IMR-90 (cell line): ENCODE measurements around the gene RBBP7. TPM values are rescaled to one million over a fixed set of nuclear protein-coding genes. Genes with fewer than 3 reads are reported as not detected.

Experiments used
- ATAC-seq: fragments of 200-7000 bp; cut with Tn5 transposase; 2 replicates; pipeline ENCODE4 v1.9.1; 2020; ENCODE audit warnings: low read depth, mild to moderate bottlenecking, moderate library complexity
- BruUV-seq: library from RNA; stranded (reverse); fragments of 400-500 nt; replicated peaks from 2 replicates; lab custom pipeline; 2021; lab: Mats Ljungman, UMichigan
- CTCF ChIA-PET: fragments of 300-600 bp; formaldehyde crosslinking; extraction: SDS; loops from one replicate; lab custom pipeline; 2021; ENCODE audit warnings: antibody characterized with exemption; lab: Yijun Ruan, JAX
- POLR2A ChIA-PET: fragments of 300-600 bp; sonication (Branson Sonifier 250); formaldehyde crosslinking; loops from one replicate; lab custom pipeline; 2022; ENCODE audit warnings: antibody characterized with exemption; ENCODE audit not compliant: unreplicated experiment; lab: Charles Lee
- DNase-seq: peaks from one replicate; pipeline ENCODE4 v3.0.0; 2013
- H2AFZ ChIP-seq: replicated peaks from 2 replicates; pipeline ENCODE3; 2013; ENCODE audit warnings: low read length, mild to moderate bottlenecking; ENCODE audit not compliant: poor library complexity
- H2AK5ac ChIP-seq: 2 replicates; pipeline ENCODE4 v1.6.1; 2013; ENCODE audit warnings: low read depth, low read length, inconsistent platforms
- H2AK9ac ChIP-seq: replicated peaks from 2 replicates; pipeline ENCODE3; 2013; ENCODE audit warnings: mild to moderate bottlenecking, low read depth, low read length, moderate library complexity; ENCODE audit not compliant: poor library complexity
- H2BK120ac ChIP-seq: 2 replicates; pipeline ENCODE4 v1.6.1; 2013; ENCODE audit warnings: low read depth, low read length, inconsistent platforms
- H2BK15ac ChIP-seq: 3 replicates; pipeline ENCODE4 v1.6.1; 2013; ENCODE audit warnings: low read depth, low read length, inconsistent platforms
- H2BK20ac ChIP-seq: 2 replicates; pipeline ENCODE4 v1.6.1; 2013; ENCODE audit warnings: low read depth, mild to moderate bottlenecking, inconsistent platforms, low read length, moderate library complexity
- H2BK5ac ChIP-seq: 2 replicates; pipeline ENCODE4 v1.6.1; 2013; ENCODE audit warnings: mild to moderate bottlenecking, low read depth, low read length, inconsistent platforms; ENCODE audit not compliant: poor library complexity, severe bottlenecking
- H3K14ac ChIP-seq: replicated peaks from 2 replicates; pipeline ENCODE4 v1.6.1; 2013; ENCODE audit warnings: low read depth, low read length, inconsistent platforms
- H3K18ac ChIP-seq: 2 replicates; pipeline ENCODE4 v1.6.1; 2013; ENCODE audit warnings: low read depth, low read length, control low read depth
- H3K23ac ChIP-seq: 2 replicates; pipeline ENCODE4 v1.6.1; 2013; ENCODE audit warnings: low read depth, low read length, inconsistent platforms
- H3K27ac ChIP-seq: 2 replicates; pipeline ENCODE4 v1.5.1; 2013; ENCODE audit warnings: mild to moderate bottlenecking, control low read depth, low read length; ENCODE audit not compliant: insufficient read depth
- H3K27me3 ChIP-seq: 2 replicates; pipeline ENCODE4 v1.6.1; 2013; ENCODE audit warnings: low read length; ENCODE audit not compliant: control insufficient read depth, insufficient read depth
- H3K36me3 ChIP-seq: 2 replicates; pipeline ENCODE4 v1.6.1; 2013; ENCODE audit warnings: low read length, mixed read lengths; ENCODE audit not compliant: control insufficient read depth, insufficient read depth
- H3K4ac ChIP-seq: 2 replicates; pipeline ENCODE4 v1.6.1; 2013; ENCODE audit warnings: low read depth, low read length, inconsistent platforms
- H3K4me1 ChIP-seq: 2 replicates; pipeline ENCODE4 v1.6.1; 2013; ENCODE audit warnings: low read length, mixed read lengths; ENCODE audit not compliant: control insufficient read depth, insufficient read depth
- H3K4me2 ChIP-seq: 2 replicates; pipeline ENCODE4 v1.6.1; 2013; ENCODE audit warnings: low read depth, mild to moderate bottlenecking, control low read depth, low read length, moderate library complexity
- H3K4me3 ChIP-seq: 2 replicates; pipeline ENCODE4 v1.5.1; 2013; ENCODE audit warnings: low read depth, mild to moderate bottlenecking, control low read depth, low read length, moderate library complexity; ENCODE audit not compliant: insufficient read depth
- H3K56ac ChIP-seq: 2 replicates; pipeline ENCODE4 v1.6.1; 2013; ENCODE audit warnings: low read length, inconsistent platforms; ENCODE audit not compliant: insufficient read depth; ENCODE audit errors: extremely low read depth
- H3K79me1 ChIP-seq, 2 experiments: 2 replicates each; pipeline ENCODE4 v1.6.1; 2013; ENCODE audit warnings: low read length in 2 of 2, inconsistent platforms in 1 of 2, low read depth in 1 of 2
- H3K9ac ChIP-seq: 2 replicates; pipeline ENCODE4 v1.6.1; 2013; ENCODE audit warnings: low read depth, low read length, control low read depth
- H3K9me1 ChIP-seq: 2 replicates; pipeline ENCODE4 v1.6.1; 2013; ENCODE audit warnings: low read length, inconsistent platforms; ENCODE audit not compliant: insufficient read depth
- H3K9me3 ChIP-seq: 2 replicates; pipeline ENCODE4 v1.6.1; 2013; ENCODE audit warnings: low read length; ENCODE audit not compliant: control insufficient read depth, insufficient read depth
- H4K20me1 ChIP-seq: 2 replicates; pipeline ENCODE4 v1.6.1; 2013; ENCODE audit warnings: low read length, inconsistent platforms; ENCODE audit not compliant: insufficient read depth
- H4K5ac ChIP-seq: 2 replicates; pipeline ENCODE4 v1.6.1; 2013; ENCODE audit warnings: mild to moderate bottlenecking, low read depth, low read length, control low read depth
- H4K8ac ChIP-seq, 2 experiments: 2 replicates each; pipeline ENCODE4 v1.6.1; 2013; ENCODE audit warnings: low read depth in 2 of 2, low read length in 2 of 2, control low read depth in 1 of 2, inconsistent platforms in 1 of 2
- H4K91ac ChIP-seq: 2 replicates; pipeline ENCODE4 v1.6.1; 2013; ENCODE audit warnings: low read depth, low read length, inconsistent platforms; ENCODE audit not compliant: insufficient read depth
- BHLHE40 ChIP-seq: fragments of 150-350 bp; IDR thresholded peaks from 2 replicates; pipeline ENCODE4 v1.6.1; 2016; ENCODE audit warnings: mild to moderate bottlenecking, low read depth, low read length
- MXI1 ChIP-seq: IDR thresholded peaks from 2 replicates; pipeline ENCODE4 v1.6.1; 2012; ENCODE audit warnings: low read depth, mild to moderate bottlenecking, low read length, moderate library complexity, borderline replicate concordance
- NFE2L2 ChIP-seq: fragments of 150-350 bp; IDR thresholded peaks from 2 replicates; pipeline ENCODE4 v1.6.1; 2016; ENCODE audit warnings: low read depth, mild to moderate bottlenecking, low read length
- POLR2A ChIP-seq: IDR thresholded peaks from 2 replicates; pipeline ENCODE4 v1.6.1; 2012; ENCODE audit warnings: mild to moderate bottlenecking, low read depth, low read length
- RFX5 ChIP-seq: IDR thresholded peaks from 2 replicates; pipeline ENCODE4 v1.8.0; 2012; ENCODE audit warnings: low read depth, mild to moderate bottlenecking, low read length, moderate library complexity
- SMC3 ChIP-seq: fragments of 150-350 bp; IDR thresholded peaks from 2 replicates; pipeline ENCODE4 v1.6.1; 2016; ENCODE audit warnings: low read depth, mild to moderate bottlenecking, antibody characterized with exemption, low read length, moderate library complexity
- WGBS, 2 experiments: methylation state at CpG; one replicate each; pipeline versions ENCODE4 v1.1.5 to v1.1.7; 2013; ENCODE audit warnings: missing lambda C conversion rate in 2 of 2; ENCODE audit not compliant: insufficient read length in 1 of 2; ENCODE audit errors: extremely low coverage in 2 of 2; 5-methylcytosine and 5-hydroxymethylcytosine counted together
- dilution Hi-C: fragments of 300-500 bp; cut with HindIII; formaldehyde crosslinking; loops from one replicate; pipeline ENCODE4 v1.14.3; 2018; ENCODE audit warnings: low sequenced_read_pairs; ENCODE audit not compliant: unreplicated experiment
- in situ Hi-C: fragments of 300-500 bp; cut with MboI; formaldehyde crosslinking; loops from 3 replicates; pipeline ENCODE4 v1.14.3; 2019; ENCODE audit warnings: low sequenced_read_pairs, inconsistent platforms, mixed read lengths
- intact Hi-C: fragments of 100-400 bp; cut with micrococcal nuclease; formaldehyde crosslinking; loops from 2 replicates; pipeline ENCODE4 v1.10.0; 2022
- polyA plus RNA-seq, 3 experiments: library from polyadenylated mRNA; depleted of rRNA; stranded (reverse); fragments of >200 nt; gene quantifications; 2 replicates each; pipeline ENCODE4 v1.2.3, GENCODE V29; 2012; ENCODE audit warnings: low replicate concordance in 1 of 3
- total RNA-seq: library from RNA; depleted of rRNA; stranded (reverse); fragments of >200 nt; gene quantifications from 2 replicates; pipeline ENCODE4 v1.2.3, GENCODE V29; 2012

Gene RBBP7
- total and polyA plus RNA-seq, 2 of the 4 experiments (the other 2 are of a cell fraction), result 147 to 149 TPM

DNA sequence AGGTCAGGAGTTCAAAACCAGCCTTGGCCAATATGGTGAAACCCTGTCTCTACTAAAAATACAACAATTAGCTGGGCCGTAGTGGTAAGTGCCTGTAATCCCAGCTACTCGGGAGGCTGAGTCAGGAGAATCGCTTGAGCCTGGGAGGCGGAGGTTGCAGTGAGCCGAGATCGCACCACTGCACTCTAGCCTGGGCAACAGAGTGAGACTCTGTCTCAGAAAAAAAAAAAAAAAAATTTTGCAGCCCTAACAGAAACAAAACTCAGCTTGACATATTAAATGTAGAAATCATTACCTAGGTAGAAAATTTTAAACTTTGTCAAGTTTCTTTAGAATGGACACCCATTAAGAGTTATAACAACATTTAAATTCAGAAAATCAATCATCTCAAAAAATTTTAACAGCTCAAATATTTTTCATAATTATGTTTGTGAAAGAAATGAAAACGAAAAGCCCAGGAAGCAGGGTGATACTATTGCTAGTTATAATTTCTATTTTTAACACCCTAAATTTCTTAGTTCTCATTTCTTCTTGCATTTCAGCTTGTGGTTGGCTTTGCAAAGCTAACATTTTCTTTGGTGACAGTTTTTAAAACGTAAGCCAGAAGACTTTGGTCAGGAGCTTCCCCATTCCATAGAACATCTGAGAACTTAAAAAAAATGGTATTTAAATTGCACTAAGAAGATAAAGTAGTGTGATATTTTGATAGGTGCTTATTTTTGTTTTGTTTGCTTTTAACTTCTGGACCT, 33.3 kb upstream of the RBBP7 start:
- WGBS, 2 experiments, result no CpG with 5 or more reads among the region's 8 CpGs
- Histone ChIP-seq H3K14ac (no peak overlapping the region), H2AFZ (no peak overlapping the region), H3K9me1 (no peaks in the 10 kb centered on the region), H3K36me3 (no peaks in the 10 kb centered on the region), H2AK9ac (no peak overlapping the region), H3K27ac (no peak overlapping the region), H4K91ac (no peak overlapping the region), H3K4ac (no peak overlapping the region), H3K4me1 (no peaks in the 10 kb centered on the region), H3K56ac (no peak overlapping the region), H3K9me3 (no peaks in the 10 kb centered on the region), H3K27me3 (peaks cover 11% of the 10 kb centered on the region), H2BK120ac (no peak overlapping the region), H3K18ac (no peak overlapping the region), H2BK5ac (no peak overlapping the region), H2AK5ac (no peak overlapping the region), H3K23ac (no peak overlapping the region), H2BK20ac (no peak overlapping the region), H3K9ac (no peak overlapping the region), H3K4me3 (no peak overlapping the region), H2BK15ac (no peak overlapping the region), H4K5ac (no peak overlapping the region), H4K8ac (no peak overlapping the region), H3K79me1 (no peaks in the 10 kb centered on the region), H3K4me2 (no peak overlapping the region), H4K20me1 (no peaks in the 10 kb centered on the region)
- in situ Hi-C loops (no loop called here), intact Hi-C loops (no loop called here), dilution Hi-C loops (no loop called here)
- TF ChIP-seq RFX5, result no peak
- no peak for TF ChIP-seq MXI1
- no peak for TF ChIP-seq NFE2L2
- TF ChIP-seq BHLHE40, result no peak
- TF ChIP-seq SMC3, result no peak
- no peak for TF ChIP-seq POLR2A
- no TSS peak for BruUV-seq
- DNase-seq (no peak), ATAC-seq (no peak)
- ChIA-PET CTCF (interaction anchor here (0.7 to 1.1 kb wide), 3 partner anchors 9 to 20 kb away, joined by 3 to 6 read pairs (median 5); no protein-coding TSS in a partner anchor), POLR2A (no interaction called here)
